Ectodermal cell (in vitro differentiated cells): ENCODE results near the gene LUZP1.

Experiments used
- H3K27ac ChIP-seq: 2 replicates; pipeline ENCODE4 v1.7.0; 2013; ENCODE audit warnings: mild to moderate bottlenecking, low read depth, low read length; ENCODE audit not compliant: insufficient read depth, poor library complexity, severe bottlenecking
- H3K27me3 ChIP-seq: 2 replicates; pipeline ENCODE4 v1.7.0; 2013; ENCODE audit warnings: mild to moderate bottlenecking, low read length; ENCODE audit not compliant: insufficient read depth, control insufficient read depth, poor library complexity, severe bottlenecking
- H3K36me3 ChIP-seq: one replicate; pipeline ENCODE4 v1.7.0; 2013; ENCODE audit warnings: low read length; ENCODE audit not compliant: control insufficient read depth, insufficient read depth
- H3K4me1 ChIP-seq: one replicate; pipeline ENCODE4 v1.7.0; 2013; ENCODE audit warnings: low read length; ENCODE audit not compliant: control insufficient read depth, insufficient read depth
- H3K4me3 ChIP-seq: 2 replicates; pipeline ENCODE4 v1.7.0; 2013; ENCODE audit warnings: low read depth, low read length, control low read depth; ENCODE audit not compliant: insufficient read depth
- H3K9me3 ChIP-seq: 2 replicates; pipeline ENCODE4 v1.7.0; 2013; ENCODE audit warnings: mild to moderate bottlenecking, low read length, moderate library complexity; ENCODE audit not compliant: control insufficient read depth
- WGBS, 2 experiments: methylation state at CpG; one replicate each; pipeline ENCODE4 v1.1.7; 2013; ENCODE audit warnings: missing lambda C conversion rate in 2 of 2; 5-methylcytosine and 5-hydroxymethylcytosine counted together

Gene LUZP1

GRCh38 chr1:23174426-23175110 lies 5.9 kb upstream of the LUZP1 start:
- H3K9me3 ChIP-seq: no peaks in the 10 kb centered on the region
- no peak overlapping the region for H3K4me3 ChIP-seq
- H3K27ac ChIP-seq: no peak overlapping the region
- H3K4me1 ChIP-seq: no peaks in the 10 kb centered on the region
- 76 to 80% methylated on average over 1 of the region's 1 CpG for WGBS, 2 experiments
- H3K36me3 ChIP-seq: no peaks in the 10 kb centered on the region
- peaks cover 36% of the 10 kb centered on the region for H3K27me3 ChIP-seq

GRCh38 chr1:23171181-23171755 lies 2.6 kb upstream of the LUZP1 start:
- H3K4me1 ChIP-seq: no peaks in the 10 kb centered on the region
- no peak overlapping the region for H3K27ac ChIP-seq
- peaks cover 4% of the 10 kb centered on the region for H3K27me3 ChIP-seq
- H3K4me3 ChIP-seq: no peak overlapping the region
- H3K9me3 ChIP-seq: no peaks in the 10 kb centered on the region
- H3K36me3 ChIP-seq: no peaks in the 10 kb centered on the region
- WGBS, 2 experiments: 75 to 76% methylated on average over 3 of the region's 4 CpGs

- Histone ChIP-seq H3K27ac (no peak overlapping the region), H3K4me1 (no peaks in the 10 kb centered on the region), H3K27me3 (no peaks in the 10 kb centered on the region), H3K9me3 (no peaks in the 10 kb centered on the region), H3K4me3 (no peak overlapping the region), H3K36me3 (no peaks in the 10 kb centered on the region)
- WGBS, 2 experiments: 71 to 80% methylated on average over 5 of the region's 5 CpGs
Observed at GRCh38 chr1:23169727-23170335, 1.2 kb upstream of the LUZP1 start.

GRCh38 chr1:23169195-23169575 lies 529 bp upstream of the LUZP1 start:
- Histone ChIP-seq H3K4me3 (no peak overlapping the region), H3K36me3 (no peaks in the 10 kb centered on the region), H3K27me3 (no peaks in the 10 kb centered on the region), H3K9me3 (no peaks in the 10 kb centered on the region), H3K4me1 (no peaks in the 10 kb centered on the region), H3K27ac (no peak overlapping the region)
- WGBS, 2 experiments: 84 to 87% methylated on average over 14 of the region's 14 CpGs

- Histone ChIP-seq H3K27me3 (no peaks in the 10 kb centered on the region), H3K27ac (peak overlapping the region; percentile 92), H3K36me3 (no peaks in the 10 kb centered on the region), H3K4me3 (peak overlapping the region; percentile 74), H3K9me3 (no peaks in the 10 kb centered on the region), H3K4me1 (no peaks in the 10 kb centered on the region)
- WGBS, 2 experiments: 0% methylated on average over 45 of the region's 49 CpGs
Observed at GRCh38 chr1:23168079-23168444, 594 bp downstream of the LUZP1 start.

- 0 to 1% methylated on average over 45 of the region's 45 CpGs for WGBS, 2 experiments
- Histone ChIP-seq H3K4me1 (no peaks in the 10 kb centered on the region), H3K36me3 (no peaks in the 10 kb centered on the region), H3K27me3 (no peaks in the 10 kb centered on the region), H3K27ac (peak overlapping the region; percentile 88), H3K9me3 (no peaks in the 10 kb centered on the region), H3K4me3 (peak overlapping the region; percentile 74)
Observed at GRCh38 chr1:23167353-23168078, 1.1 kb downstream of the LUZP1 start.

- Histone ChIP-seq H3K27me3 (no peaks in the 10 kb centered on the region), H3K27ac (no peak overlapping the region), H3K9me3 (no peaks in the 10 kb centered on the region), H3K4me1 (no peaks in the 10 kb centered on the region), H3K4me3 (peak overlapping the region; percentile 74), H3K36me3 (no peaks in the 10 kb centered on the region)
Observed at GRCh38 chr1:23166854-23167253, 1.8 kb downstream of the LUZP1 start.

- Histone ChIP-seq H3K9me3 (no peaks in the 10 kb centered on the region), H3K36me3 (no peaks in the 10 kb centered on the region), H3K27me3 (no peaks in the 10 kb centered on the region), H3K4me1 (no peaks in the 10 kb centered on the region), H3K4me3 (no peak overlapping the region), H3K27ac (no peak overlapping the region)
- 87 to 95% methylated on average over 2 to 3 of the region's 3 CpGs for WGBS, 2 experiments
Observed at GRCh38 chr1:23163395-23163794, 5.3 kb downstream of the LUZP1 start.

GRCh38 chr1:23159963-23160877 lies 8.4 kb downstream of the LUZP1 start:
- WGBS, 2 experiments: 98% methylated on average over 5 of the region's 5 CpGs; no CpG with 5 or more reads in 1 of the 2 experiments
- H3K27ac ChIP-seq: no peak overlapping the region
- no peaks in the 10 kb centered on the region for H3K27me3 ChIP-seq
- H3K36me3 ChIP-seq: no peaks in the 10 kb centered on the region
- H3K9me3 ChIP-seq: no peaks in the 10 kb centered on the region
- no peaks in the 10 kb centered on the region for H3K4me1 ChIP-seq
- H3K4me3 ChIP-seq: no peak overlapping the region
